ENCODE data around the gene PDHX.
A peak's percentile ranks its signal among the peaks of the same experiment; 100 is the strongest.

Gene PDHX

GRCh38 chr11:34916843-34917770, 689 bp downstream of the PDHX start:
- H3K36me3 ChIP-seq (ENCODE audit: control insufficient read depth in 4 of 4, insufficient read depth in 4 of 4, low read length in 3 of 4), result peaks cover 0 to 26% (median 4%) of the 10 kb centered on the region in 4 experiments
- H3K4me1 ChIP-seq (ENCODE audit: control extremely low read depth in 1 of 4, control insufficient read depth in 4 of 4, insufficient read depth in 4 of 4, low read length in 3 of 4), result peaks cover 15 to 25% (median 21%) of the 10 kb centered on the region in 4 experiments
- no peaks in the 10 kb centered on the region for H3K27me3 ChIP-seq (replicated peaks in 2 of 5; ENCODE audit: control insufficient read depth in 4 of 5, insufficient read depth in 5 of 5, low read length in 4 of 5)
- WGBS (ENCODE audit: insufficient coverage), result 34% methylated on average over 11 of the region's 23 CpGs
- peak overlapping the region; percentile 84 to 95 for H3K27ac ChIP-seq (ENCODE audit: insufficient read depth in 1 of 2, low read depth in 1 of 2, low read length in 2 of 2, poor library complexity in 1 of 2, severe bottlenecking in 2 of 2)
- peak overlapping the region; percentile 75 to 98 (median 89) for H3K4me3 ChIP-seq (ENCODE audit: control insufficient read depth in 1 of 7, extremely low read depth in 1 of 7, insufficient read depth in 4 of 7, low read depth in 2 of 7, low read length in 6 of 7)
- ChIA-PET POLR2A (interaction anchor here (0.7 kb wide), 1 partner anchor 280 kb away, joined by 3 read pairs; no protein-coding TSS in a partner anchor), CTCF (interaction anchor here (0.9 to 1.5 kb wide), 4 partner anchors 10 to 476 kb away, joined by 3 to 4 read pairs (median 4); no protein-coding TSS in a partner anchor)
- H3K9me3 ChIP-seq (ENCODE audit: control extremely low read depth in 1 of 5, control insufficient read depth in 4 of 5, insufficient read depth in 2 of 5, low read depth in 1 of 5, low read length in 4 of 5), result no peaks in the 10 kb centered on the region
- no peak for DNase-seq

- CTCF ChIA-PET, result interaction anchor here (7.3 kb wide), 1 partner anchor 470 kb away, joined by 101 read pairs; no protein-coding TSS in a partner anchor
- H3K4me3 ChIP-seq (ENCODE audit: control insufficient read depth in 1 of 7, extremely low read depth in 1 of 7, insufficient read depth in 4 of 7, low read depth in 2 of 7, low read length in 6 of 7), result no peak overlapping the region
- H3K36me3 ChIP-seq (ENCODE audit: control insufficient read depth in 4 of 4, insufficient read depth in 4 of 4, low read length in 3 of 4), result peaks cover 0 to 12% (median 2%) of the 10 kb centered on the region in 4 experiments
- no peaks in the 10 kb centered on the region for H3K9me3 ChIP-seq (ENCODE audit: control extremely low read depth in 1 of 5, control insufficient read depth in 4 of 5, insufficient read depth in 2 of 5, low read depth in 1 of 5, low read length in 4 of 5)
- no peak overlapping the region for H3K27ac ChIP-seq (ENCODE audit: insufficient read depth in 1 of 2, low read depth in 1 of 2, low read length in 2 of 2, poor library complexity in 1 of 2, severe bottlenecking in 2 of 2)
- 100% methylated on average over 2 of the region's 4 CpGs for WGBS (ENCODE audit: insufficient coverage)
- peaks cover 7 to 23% (median 15%) of the 10 kb centered on the region in 4 experiments for H3K4me1 ChIP-seq (ENCODE audit: control extremely low read depth in 1 of 4, control insufficient read depth in 4 of 4, insufficient read depth in 4 of 4, low read length in 3 of 4)
- POLR2A ChIA-PET, result no interaction called here
- no peak for DNase-seq
- no peaks in the 10 kb centered on the region for H3K27me3 ChIP-seq (replicated peaks in 2 of 5; ENCODE audit: control insufficient read depth in 4 of 5, insufficient read depth in 5 of 5, low read length in 4 of 5)
Measured at GRCh38 chr11:34921156-34921555, 4.7 kb downstream of the PDHX start.

- H3K27ac ChIP-seq (ENCODE audit: insufficient read depth in 1 of 2, low read depth in 1 of 2, low read length in 2 of 2, poor library complexity in 1 of 2, severe bottlenecking in 2 of 2), result peak overlapping the region in 1 of 2 experiments; percentile 6
- CTCF ChIA-PET, result interaction anchor here (0.8 to 7.3 kb wide), 11 partner anchors 9 to 482 kb away, joined by 3 to 101 read pairs (median 4); no protein-coding TSS in a partner anchor
- no peaks in the 10 kb centered on the region for H3K27me3 ChIP-seq (replicated peaks in 2 of 5; ENCODE audit: control insufficient read depth in 4 of 5, insufficient read depth in 5 of 5, low read length in 4 of 5)
- peaks cover 0 to 18% (median 5%) of the 10 kb centered on the region in 4 experiments for H3K4me1 ChIP-seq (ENCODE audit: control extremely low read depth in 1 of 4, control insufficient read depth in 4 of 4, insufficient read depth in 4 of 4, low read length in 3 of 4)
- WGBS (ENCODE audit: insufficient coverage), result no CpG with 5 or more reads among the region's 3 CpGs
- DNase-seq, result no peak
- H3K4me3 ChIP-seq (ENCODE audit: control insufficient read depth in 1 of 7, extremely low read depth in 1 of 7, insufficient read depth in 4 of 7, low read depth in 2 of 7, low read length in 6 of 7), result no peak overlapping the region
- peaks cover 0 to 11% (median 2%) of the 10 kb centered on the region in 4 experiments for H3K36me3 ChIP-seq (ENCODE audit: control insufficient read depth in 4 of 4, insufficient read depth in 4 of 4, low read length in 3 of 4)
- POLR2A ChIA-PET, result no interaction called here
- H3K9me3 ChIP-seq (ENCODE audit: control extremely low read depth in 1 of 5, control insufficient read depth in 4 of 5, insufficient read depth in 2 of 5, low read depth in 1 of 5, low read length in 4 of 5), result no peaks in the 10 kb centered on the region
Measured at GRCh38 chr11:34924714-34925113, 8.3 kb downstream of the PDHX start.

GRCh38 chr11:34926101-34926830, 9.8 kb downstream of the PDHX start:
- DNase-seq, result peak; percentile 62 to 81 (median 72)
- POLR2A ChIA-PET, result no interaction called here
- H3K4me1 ChIP-seq (ENCODE audit: control extremely low read depth in 1 of 4, control insufficient read depth in 4 of 4, insufficient read depth in 4 of 4, low read length in 3 of 4), result peaks cover 0 to 18% (median 5%) of the 10 kb centered on the region in 4 experiments

GRCh38 chr11:34926831-34927132, 10.4 kb downstream of the PDHX start:
- no peaks in the 10 kb centered on the region for H3K9me3 ChIP-seq (ENCODE audit: control extremely low read depth in 1 of 5, control insufficient read depth in 4 of 5, insufficient read depth in 2 of 5, low read depth in 1 of 5, low read length in 4 of 5)
- ChIA-PET POLR2A (no interaction called here), CTCF (interaction anchor here (0.6 to 7.3 kb wide), 24 partner anchors 8 to 559 kb away, joined by 3 to 101 read pairs (median 4); no protein-coding TSS in a partner anchor)
- no peaks in the 10 kb centered on the region for H3K27me3 ChIP-seq (replicated peaks in 2 of 5; ENCODE audit: control insufficient read depth in 4 of 5, insufficient read depth in 5 of 5, low read length in 4 of 5)
- H3K36me3 ChIP-seq (ENCODE audit: control insufficient read depth in 4 of 4, insufficient read depth in 4 of 4, low read length in 3 of 4), result no peaks in the 10 kb centered on the region
- H3K4me3 ChIP-seq (ENCODE audit: control insufficient read depth in 1 of 7, extremely low read depth in 1 of 7, insufficient read depth in 4 of 7, low read depth in 2 of 7, low read length in 6 of 7), result no peak overlapping the region
- H3K27ac ChIP-seq (ENCODE audit: insufficient read depth in 1 of 2, low read depth in 1 of 2, low read length in 2 of 2, poor library complexity in 1 of 2, severe bottlenecking in 2 of 2), result no peak overlapping the region
- peaks cover 0 to 18% (median 5%) of the 10 kb centered on the region in 4 experiments for H3K4me1 ChIP-seq (ENCODE audit: control extremely low read depth in 1 of 4, control insufficient read depth in 4 of 4, insufficient read depth in 4 of 4, low read length in 3 of 4)
- DNase-seq, result no peak

More at GRCh38 chr11:34926101-34926830, 9.8 kb downstream of the PDHX start:
- no peaks in the 10 kb centered on the region for H3K27me3 ChIP-seq (replicated peaks in 2 of 5; ENCODE audit: control insufficient read depth in 4 of 5, insufficient read depth in 5 of 5, low read length in 4 of 5)
- H3K27ac ChIP-seq (ENCODE audit: insufficient read depth in 1 of 2, low read depth in 1 of 2, low read length in 2 of 2, poor library complexity in 1 of 2, severe bottlenecking in 2 of 2), result no peak overlapping the region
- no peak overlapping the region for H3K4me3 ChIP-seq (ENCODE audit: control insufficient read depth in 1 of 7, extremely low read depth in 1 of 7, insufficient read depth in 4 of 7, low read depth in 2 of 7, low read length in 6 of 7)
- H3K9me3 ChIP-seq (ENCODE audit: control extremely low read depth in 1 of 5, control insufficient read depth in 4 of 5, insufficient read depth in 2 of 5, low read depth in 1 of 5, low read length in 4 of 5), result no peaks in the 10 kb centered on the region
- WGBS (ENCODE audit: insufficient coverage), result no CpG with 5 or more reads among the region's 2 CpGs
- peaks cover 0 to 1% (median 0%) of the 10 kb centered on the region in 4 experiments for H3K36me3 ChIP-seq (ENCODE audit: control insufficient read depth in 4 of 4, insufficient read depth in 4 of 4, low read length in 3 of 4)
- CTCF ChIA-PET, result interaction anchor here (0.6 to 7.3 kb wide), 24 partner anchors 9 to 560 kb away, joined by 3 to 101 read pairs (median 4); no protein-coding TSS in a partner anchor

- CTCF ChIA-PET, result interaction anchor here (0.8 to 2.7 kb wide), 8 partner anchors 10 to 484 kb away, joined by 3 to 13 read pairs (median 4); partner anchors contain the start of genes APIP and PDHX
- Histone ChIP-seq H3K36me3 (ENCODE audit: control insufficient read depth in 4 of 4, insufficient read depth in 4 of 4, low read length in 3 of 4) (peaks cover 5 to 9% (median 6%) of the 10 kb centered on the region in 4 experiments), H3K4me3 (ENCODE audit: control insufficient read depth in 1 of 7, extremely low read depth in 1 of 7, insufficient read depth in 4 of 7, low read depth in 2 of 7, low read length in 6 of 7) (no peak overlapping the region), H3K4me1 (ENCODE audit: control extremely low read depth in 1 of 4, control insufficient read depth in 4 of 4, insufficient read depth in 4 of 4, low read length in 3 of 4) (peaks cover 0 to 18% (median 5%) of the 10 kb centered on the region in 4 experiments), H3K27ac (ENCODE audit: insufficient read depth in 1 of 2, low read depth in 1 of 2, low read length in 2 of 2, poor library complexity in 1 of 2, severe bottlenecking in 2 of 2) (no peak overlapping the region), H3K9me3 (ENCODE audit: control extremely low read depth in 1 of 5, control insufficient read depth in 4 of 5, insufficient read depth in 2 of 5, low read depth in 1 of 5, low read length in 4 of 5) (no peaks in the 10 kb centered on the region), H3K27me3 (replicated peaks in 2 of 5; ENCODE audit: control insufficient read depth in 4 of 5, insufficient read depth in 5 of 5, low read length in 4 of 5) (no peaks in the 10 kb centered on the region)
- POLR2A ChIA-PET, result interaction anchor here (1.6 kb wide), 1 partner anchor 466 kb away, joined by 6 read pairs; no protein-coding TSS in a partner anchor
- no CpG with 5 or more reads among the region's 3 CpGs for WGBS (ENCODE audit: insufficient coverage)
- peak in 1 of 3 donors; percentile 21 for DNase-seq
Measured at GRCh38 chr11:34928268-34928959, 12.0 kb downstream of the PDHX start.
